Endometrial microvascular endothelial cells (primary cell): ENCODE results near the gene CTTN. TPM values are rescaled to one million over a fixed set of nuclear protein-coding genes. Genes with fewer than 3 reads are reported as not detected.
"Not testable (repeated sequence)": the region's sequence is repeated elsewhere in the genome, so short reads cannot be mapped to it uniquely, and the experiment has no call there.

Source experiments
- in situ Hi-C: cut with HindIII; loops from 2 replicates; pipeline ENCODE4 v1.10.0; 2017; ENCODE audit warnings: low sequenced_read_pairs, low pct_unique_long_range_greater_than_20kb; ENCODE audit errors: inconsistent ontology term
- total RNA-seq: library from RNA; depleted of rRNA; stranded (reverse); fragments of >200 nt; gene quantifications from one replicate; pipeline ENCODE4 v1.2.3, GENCODE V29; 2015; ENCODE audit errors: inconsistent ontology term

CTTN gene
- total RNA-seq, 1 donor from 2014 or later = 170 TPM

DNA sequence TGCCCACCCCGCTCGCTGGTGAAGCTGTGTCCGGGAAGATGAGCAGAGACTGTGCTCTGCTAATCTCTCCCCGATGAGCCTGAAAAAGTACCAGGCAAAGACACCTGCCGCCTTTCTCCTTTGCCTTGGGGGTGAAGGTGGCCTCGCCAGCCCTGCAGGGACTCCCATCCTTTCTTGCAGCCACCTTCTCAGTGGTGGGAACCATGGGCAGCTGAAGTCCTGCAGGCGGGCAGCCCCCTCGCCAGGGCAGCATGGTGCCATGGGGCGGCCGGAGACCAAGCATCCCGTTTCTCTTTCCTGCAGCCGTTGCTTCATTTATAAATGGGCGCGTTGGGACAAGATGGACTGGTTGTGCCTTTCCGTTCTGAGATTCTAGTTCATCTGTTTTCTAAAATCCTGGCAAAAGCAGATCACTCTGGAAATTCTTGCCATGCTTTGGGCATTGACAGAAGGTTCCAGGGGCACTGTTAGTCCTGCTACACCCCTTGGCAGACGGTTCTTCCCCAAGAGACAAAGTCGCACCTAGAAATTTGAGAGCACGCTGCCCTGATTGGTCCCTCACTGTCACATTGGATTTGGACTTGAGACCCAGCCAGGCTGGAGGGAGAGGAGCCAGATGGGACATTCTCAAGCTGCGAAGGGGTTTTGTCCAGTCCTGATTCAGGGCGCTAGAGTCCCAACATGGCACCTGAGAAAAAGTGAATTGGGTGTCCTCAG is 7.5 kb downstream of the CTTN start:
- in situ Hi-C loops = no loop called here

DNA sequence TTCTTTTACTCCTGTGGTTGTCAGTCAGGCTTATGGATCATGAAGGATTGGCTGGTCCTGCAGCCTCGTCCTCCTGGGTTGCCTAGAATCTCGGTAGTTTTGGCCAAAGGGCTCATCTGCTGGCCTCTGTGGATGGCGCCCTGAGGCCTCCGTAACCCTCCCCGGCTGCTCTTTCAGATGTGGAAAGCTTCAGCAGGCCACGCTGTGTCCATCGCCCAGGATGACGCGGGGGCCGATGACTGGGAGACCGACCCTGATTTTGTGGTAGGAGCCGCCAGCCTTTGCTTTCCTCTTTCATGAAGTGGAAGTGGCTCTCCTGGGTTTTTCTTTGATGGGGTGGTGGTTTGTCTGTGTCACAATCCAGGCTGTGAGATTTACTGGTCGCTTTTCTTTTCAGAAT is 8.8 kb downstream of the CTTN start:
- in situ Hi-C loops = no loop called here

DNA sequence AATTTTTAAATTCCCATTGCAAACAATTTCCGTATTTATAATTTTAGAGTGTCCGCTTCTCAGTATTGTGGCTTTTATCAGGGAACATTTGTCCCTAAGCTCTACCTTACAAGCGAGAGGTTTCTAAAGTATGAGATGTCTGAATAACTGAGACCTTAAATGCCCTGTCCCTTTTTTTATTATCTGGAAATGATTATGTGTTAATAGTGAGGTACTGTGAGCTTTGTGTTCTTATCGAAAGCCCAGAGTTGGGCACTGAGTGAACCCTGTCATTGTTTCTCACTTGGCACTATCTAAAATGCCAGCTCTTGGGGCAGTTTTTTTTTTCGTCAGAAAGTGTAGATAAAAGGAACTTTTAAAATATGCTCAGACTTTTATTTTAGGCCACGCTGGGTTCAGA is 9.5 kb downstream of the CTTN start:
- in situ Hi-C loops = no loop called here

DNA sequence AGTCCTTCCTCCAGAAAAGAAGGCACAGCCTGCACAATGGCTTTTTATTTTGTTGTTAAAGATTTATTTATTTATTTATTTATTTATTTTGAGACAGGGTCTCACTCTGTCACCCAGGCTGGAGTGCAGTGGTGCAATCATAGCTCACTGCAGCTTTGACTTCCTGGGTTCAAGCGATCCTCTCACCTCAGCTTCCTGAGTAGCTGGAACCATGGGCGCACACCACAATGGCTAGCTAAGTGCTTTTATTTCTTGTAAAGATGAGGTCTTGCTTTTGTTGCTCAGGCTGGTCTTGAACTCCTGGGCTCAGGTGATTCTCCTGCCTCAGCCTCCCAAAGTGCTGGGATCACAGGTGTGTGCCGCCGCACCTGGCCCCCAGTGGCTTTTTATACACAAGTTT is 10.0 kb downstream of the CTTN start:
- in situ Hi-C loops = not testable (repeated sequence)

DNA sequence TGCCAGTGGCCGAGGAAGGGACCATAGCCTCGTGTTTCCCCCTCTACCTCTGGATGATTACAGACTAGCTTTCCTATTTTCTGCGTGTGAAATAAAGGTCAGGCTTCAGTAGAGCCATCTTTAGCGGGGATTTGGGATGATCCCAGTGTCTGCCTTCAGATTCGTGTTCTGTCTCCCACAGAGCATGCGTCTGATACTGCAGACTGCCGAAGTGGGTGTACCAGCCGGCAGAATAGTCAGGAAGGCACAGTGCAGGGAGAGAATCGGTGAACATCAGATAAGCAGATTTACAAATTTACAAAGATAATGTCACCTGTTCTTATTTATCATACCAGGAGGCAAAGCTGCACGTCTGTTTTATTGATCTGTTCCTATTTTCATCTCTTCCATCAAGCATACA is 11.1 kb downstream of the CTTN start:
- in situ Hi-C loops = no loop called here

DNA sequence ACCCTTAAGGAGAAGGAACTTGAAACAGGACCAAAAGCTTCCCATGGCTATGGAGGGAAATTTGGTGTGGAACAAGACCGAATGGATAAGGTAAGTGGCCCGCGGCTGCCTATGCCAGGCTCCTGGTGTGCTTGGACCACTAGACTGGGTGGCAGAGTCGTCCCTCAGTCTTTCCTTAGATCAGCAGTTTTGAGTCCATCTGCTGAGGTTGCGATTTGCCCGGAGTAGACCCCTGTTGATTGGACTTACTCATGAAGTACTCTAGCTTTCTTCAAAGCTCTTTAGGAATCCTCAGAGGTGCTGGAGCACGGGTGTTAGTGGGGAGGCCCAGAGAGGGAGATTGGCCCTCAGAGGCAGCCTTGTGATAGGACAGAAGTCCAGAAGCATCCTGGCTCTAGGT is 11.5 kb downstream of the CTTN start:
- in situ Hi-C loops = no loop called here

DNA sequence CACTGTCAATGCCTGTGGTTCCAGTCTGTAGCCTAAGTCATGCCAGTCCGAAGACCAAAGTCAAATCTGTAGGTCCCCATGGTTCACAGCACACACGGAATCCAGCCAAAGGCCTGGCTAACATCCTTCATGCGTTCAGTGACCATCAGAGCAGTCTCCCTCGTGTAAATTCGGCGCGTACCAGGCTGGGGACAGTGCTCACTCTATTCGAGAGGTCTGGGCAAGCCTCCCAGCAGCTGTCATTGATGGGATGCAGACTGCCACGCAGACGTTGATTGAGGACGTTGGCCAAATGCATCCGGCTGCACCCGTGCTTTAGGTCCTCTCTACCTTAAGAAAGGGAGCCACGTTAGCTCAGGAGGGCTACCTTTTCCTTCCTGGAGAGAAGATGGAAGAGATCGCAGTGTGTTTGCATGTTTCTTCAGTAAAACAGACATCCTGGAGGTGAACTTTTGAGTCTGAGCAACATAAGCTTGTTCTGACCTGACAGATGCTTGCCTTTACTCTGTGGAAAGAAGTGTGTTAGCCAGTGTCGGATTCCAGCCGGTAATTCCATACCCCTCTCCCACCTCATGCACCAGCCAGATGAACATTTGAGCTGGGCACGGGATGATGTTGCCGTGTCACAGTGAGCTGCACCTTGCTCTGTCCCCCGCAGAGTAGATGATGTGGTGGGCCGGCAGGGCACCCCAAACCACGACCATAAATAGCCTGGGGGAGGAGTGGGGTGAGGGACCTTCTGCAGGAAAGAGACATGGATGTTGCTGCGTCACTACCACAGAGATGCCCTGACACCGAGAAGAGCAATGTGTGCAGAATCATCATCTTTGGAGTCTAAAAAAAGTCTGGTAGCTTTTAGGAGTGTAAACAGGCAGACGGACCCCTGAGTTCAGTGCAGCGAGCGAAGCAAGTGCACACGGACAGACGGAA is 12.2 kb downstream of the CTTN start:
- in situ Hi-C loops = no loop called here

DNA sequence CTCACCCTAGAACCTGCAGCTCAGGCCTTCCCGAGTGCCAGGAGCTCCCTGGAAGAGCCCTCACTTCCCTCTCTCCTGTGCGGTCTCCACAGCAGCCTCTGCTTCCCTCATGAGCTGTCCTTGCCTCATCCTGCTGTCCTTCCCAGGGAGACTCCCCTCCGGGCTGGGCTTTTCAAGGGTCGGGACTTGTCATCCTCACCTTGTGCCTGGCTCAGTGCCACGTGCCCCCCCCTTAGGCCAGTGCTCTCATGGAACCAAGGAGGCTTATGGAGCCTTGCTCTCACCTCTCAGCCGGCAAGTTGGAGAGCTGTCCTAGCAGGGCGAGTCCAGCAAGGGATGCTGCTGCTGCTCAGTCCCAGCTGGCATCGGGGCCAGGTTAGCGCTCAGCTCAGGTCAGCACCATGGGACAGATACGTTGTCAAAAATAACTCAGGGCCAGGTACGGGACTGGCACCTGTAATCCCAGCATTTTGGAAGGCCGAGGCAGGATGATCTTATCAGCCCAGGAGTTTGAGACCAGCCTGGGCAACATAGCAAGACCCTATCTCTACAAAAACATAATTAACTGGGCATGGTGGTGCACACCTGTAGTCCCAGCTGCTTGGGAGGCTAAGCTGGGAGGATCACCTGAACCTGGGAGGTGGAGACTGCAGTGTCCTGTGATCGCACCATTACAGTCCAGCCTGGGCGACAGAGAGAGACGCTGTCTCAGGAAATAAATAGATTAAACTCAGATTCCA is 13.6 kb downstream of the CTTN start:
- in situ Hi-C loops = no loop called here

DNA sequence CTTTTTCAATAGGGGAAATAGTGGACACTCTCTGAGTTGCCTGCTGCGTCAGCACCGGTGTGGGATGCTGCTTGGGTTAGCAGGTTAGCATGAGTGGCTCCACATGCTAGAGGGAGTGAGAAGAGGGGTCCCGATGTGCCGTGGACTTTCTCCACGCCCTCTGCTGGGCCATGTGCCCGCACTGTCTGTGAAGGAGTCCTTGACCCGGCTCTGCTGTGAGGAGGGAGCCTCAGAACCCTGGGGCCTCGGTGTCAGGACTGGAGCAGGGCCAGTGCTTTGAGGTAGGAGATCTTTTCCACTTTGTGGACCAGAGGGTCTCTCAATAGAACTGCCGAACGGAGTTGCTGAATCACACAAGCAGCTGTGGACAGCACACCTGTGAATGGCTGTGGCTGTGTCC is 14.8 kb downstream of the CTTN start:
- in situ Hi-C loops = no loop called here

DNA sequence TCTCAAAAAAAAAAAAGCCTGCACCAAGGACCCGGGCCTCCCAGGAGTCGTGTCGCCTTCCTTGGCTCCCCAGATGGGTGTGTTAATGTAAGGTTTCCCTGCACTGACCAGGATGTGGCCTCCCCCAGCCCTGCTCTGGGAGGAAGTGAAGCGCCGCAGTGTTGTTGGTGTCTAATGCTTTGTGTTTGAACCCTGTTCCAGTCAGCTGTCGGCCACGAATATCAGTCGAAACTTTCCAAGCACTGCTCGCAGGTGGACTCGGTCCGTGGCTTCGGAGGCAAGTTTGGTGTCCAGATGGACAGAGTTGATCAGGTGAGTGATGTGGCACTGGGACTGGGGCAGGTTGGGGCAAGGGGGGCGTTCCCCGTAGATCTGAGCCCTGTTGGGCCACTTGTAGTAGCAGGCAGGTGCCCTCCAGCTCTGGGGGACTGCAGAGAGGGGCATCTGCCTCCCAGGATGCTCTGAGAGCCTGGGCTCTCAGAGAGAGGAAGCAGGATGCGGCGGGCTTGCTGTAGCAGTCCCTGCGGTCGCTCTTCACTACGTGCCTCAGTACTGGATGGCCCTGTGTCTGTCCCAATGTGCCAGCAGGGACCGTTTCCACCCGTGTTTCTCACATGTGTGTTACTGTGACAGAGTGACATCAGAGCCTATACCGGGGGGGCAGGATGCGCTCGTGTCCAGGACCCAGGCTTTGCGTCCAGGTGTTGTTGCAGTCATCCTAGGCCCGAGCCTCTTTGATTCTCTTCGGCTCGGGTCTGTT is 16.2 kb downstream of the CTTN start:
- in situ Hi-C loops = no loop called here

DNA sequence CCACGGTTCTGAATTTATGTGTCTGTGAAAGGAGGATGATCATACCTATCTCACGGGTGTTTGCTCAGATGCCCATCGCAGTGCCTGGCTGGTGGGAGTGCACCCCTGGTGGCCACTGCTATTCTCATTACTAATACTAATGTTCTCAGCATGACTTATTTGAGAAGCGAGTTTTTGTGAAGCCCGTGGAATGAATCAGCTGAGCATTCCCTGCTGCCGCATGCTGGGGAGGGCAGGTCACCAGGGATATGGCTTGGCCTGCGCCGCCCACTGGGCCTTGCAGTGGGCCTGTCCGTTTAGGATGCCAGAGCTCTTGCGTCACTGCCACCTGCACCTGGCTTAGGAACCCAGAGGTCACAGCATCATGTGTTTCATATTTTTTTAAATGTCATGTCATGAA is 16.9 kb downstream of the CTTN start:
- in situ Hi-C loops = no loop called here

DNA sequence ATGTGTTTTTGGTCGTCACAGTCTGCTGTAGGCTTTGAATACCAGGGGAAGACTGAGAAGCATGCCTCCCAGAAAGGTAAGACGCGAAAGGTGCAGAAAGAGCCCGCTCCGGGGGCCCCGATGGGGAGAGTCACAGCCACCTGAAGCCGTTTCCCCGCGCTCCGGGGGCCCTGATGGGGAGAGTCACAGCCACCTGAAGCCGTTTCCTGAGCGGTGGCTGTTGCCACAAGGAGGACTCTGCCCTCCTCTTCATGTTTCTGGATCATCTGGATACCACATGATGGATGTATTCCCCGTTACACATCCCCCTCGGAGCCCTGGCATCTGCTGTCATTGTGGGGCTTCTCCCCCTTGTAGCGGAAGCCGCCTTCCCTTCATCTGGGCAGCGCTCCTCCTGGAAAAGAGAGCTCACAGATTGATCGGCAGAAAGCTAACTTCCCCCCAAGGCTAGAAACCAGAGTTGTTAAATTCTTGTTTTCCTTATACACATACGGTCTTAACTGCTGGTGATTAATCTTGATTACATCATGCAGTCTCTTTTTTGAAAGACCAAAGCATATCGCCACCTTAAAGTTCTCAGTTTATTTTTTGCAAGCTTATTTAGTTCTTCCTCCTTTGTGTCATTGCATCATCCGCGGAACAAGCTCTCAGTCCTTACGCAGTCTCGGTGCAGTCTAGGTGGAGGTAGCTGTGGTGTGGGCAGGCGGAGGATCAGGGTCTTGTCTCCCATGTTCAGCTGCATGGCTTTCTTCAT is 17.5 kb downstream of the CTTN start:
- in situ Hi-C loops = no loop called here

DNA sequence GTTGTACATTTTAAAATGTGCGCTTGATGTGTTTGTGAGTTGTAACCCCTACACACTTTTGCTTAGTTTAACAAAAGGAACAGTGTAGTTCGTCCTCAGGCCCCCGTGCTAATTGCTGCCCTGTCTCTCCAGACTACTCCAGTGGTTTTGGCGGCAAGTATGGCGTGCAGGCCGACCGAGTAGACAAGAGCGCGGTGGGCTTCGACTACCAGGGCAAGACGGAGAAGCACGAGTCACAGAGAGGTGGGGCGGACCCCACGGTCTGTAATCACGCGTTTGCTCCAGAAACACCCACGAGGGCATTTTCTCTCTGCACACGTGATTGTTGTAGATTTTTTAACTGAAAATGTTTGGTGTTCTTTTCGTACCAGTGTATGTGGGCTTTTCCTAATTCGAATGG is 18.6 kb downstream of the CTTN start:
- in situ Hi-C loops = no loop called here

DNA sequence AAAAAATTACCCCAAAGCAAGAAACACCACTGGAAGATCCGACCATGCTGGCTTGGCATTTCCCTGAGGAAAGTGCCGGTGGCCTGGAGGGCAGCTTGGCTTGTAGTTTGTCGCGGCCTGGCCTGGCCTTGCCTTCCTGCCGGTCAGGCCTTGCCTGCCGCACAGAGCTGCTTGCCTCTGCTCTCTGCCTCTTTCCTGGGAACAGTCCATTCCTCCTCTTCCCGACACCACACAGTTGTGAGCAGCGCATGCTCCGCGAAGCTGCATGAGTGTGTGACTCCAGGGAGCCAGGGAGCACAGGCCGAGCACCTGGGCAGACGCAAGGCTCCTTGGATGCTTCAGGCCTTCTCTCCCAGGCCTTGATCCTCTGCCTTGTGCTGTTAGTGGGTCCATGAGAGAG is 19.8 kb downstream of the CTTN start:
- in situ Hi-C loops = no loop called here

DNA sequence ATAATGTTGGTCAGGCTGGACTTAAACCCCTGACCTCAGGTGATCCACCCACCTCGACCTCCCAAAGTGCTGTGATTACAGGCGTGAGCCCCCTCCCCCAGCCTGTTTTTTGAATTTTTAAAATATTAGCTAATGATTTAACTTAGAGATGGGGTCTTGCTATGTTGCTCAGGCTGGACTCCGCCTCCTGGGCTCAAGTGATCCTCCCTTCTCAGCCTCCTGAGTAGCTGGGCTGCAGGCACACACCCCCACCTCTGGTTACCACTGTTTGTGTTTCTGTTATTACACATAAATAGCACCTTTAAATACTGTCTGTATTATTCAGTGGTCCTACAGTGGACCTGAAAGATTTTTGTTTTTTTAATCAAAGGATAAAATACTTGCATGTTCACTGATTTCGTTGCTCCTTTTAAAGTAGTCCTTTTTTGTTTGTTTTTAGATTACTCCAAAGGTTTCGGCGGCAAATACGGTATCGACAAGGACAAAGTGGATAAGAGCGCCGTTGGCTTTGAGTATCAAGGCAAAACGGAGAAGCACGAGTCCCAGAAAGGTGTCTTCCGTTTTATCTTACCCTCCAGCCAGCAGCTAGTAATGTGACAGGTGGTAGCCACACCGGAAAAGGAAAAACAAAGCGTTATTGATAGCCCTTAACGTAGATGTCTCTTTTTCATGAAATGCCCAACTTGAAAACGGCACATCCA is 21.1 kb downstream of the CTTN start:
- in situ Hi-C loops = no loop called here

DNA sequence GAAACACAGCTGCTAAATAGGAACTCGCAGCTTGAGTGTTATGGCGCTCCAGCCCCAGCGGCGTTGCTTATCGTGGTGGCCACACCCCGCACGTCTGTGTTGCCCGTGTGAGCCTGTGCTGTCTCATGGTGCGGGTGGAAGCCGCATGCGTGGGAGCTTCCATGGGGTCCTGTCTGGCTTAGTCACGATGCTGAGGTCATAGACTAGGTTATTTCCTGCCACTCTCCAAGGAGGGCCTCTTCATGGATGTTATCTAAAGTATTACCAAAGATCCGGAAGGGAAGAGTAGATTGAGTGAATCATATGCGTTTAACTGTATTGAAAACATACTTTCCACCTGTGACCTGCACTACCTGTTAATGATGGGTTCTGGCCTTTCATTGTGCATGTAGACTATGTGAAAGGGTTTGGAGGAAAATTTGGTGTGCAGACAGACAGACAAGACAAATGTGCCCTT is 21.7 kb downstream of the CTTN start:
- in situ Hi-C loops = no loop called here

DNA sequence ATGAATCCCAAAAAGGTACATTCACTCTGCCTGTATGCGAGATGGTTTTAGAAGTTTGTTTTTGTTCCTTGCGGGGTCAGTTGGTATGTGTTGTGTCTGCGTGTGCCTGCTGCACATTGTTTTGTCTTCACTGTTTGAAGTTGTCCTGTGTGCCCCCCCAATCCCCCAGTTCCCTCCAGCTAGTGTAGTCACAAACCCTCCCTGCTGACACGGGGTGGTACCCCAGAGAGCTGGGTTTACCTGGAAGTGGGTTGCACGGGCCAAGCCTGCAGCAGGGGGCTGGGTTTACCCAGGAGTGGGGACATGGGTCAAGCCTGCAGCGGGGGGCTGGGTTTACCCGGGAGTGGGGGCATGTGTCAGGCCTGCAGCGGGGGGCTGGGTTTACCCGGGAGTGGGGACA is 22.2 kb downstream of the CTTN start:
- in situ Hi-C loops = no loop called here

DNA sequence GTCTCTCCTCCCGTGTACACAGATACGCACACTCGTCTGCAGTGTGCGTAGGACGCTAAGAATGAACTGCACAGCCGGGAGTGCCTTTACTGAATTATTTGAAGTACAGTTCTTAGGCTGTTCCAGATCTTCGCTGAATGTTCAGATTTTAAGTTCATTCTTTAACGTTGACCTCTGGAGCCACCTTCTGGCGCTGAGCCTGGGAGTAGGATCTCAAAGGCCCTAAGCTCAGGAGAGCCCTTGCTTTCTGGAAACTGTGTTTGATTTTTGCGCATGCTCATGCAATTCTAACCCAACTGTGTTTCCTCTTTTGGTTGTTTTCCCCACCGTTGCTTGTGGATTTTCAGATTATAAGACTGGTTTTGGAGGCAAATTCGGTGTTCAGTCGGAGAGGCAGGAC is 22.8 kb downstream of the CTTN start:
- in situ Hi-C loops = no loop called here
